Stimulated activated CD8-positive, alpha-beta memory T cell treated with anti-CD3 and anti-CD28 coated beads, Interleukin-15, amount 100 ng/mL, for 1 hour (primary cell): ENCODE measurements around the gene SYT6.

ENCODE experiments used
- DNase-seq: peaks from one replicate; pipeline ENCODE4 v3.0.0-alpha.2; 2020; ENCODE audit warnings: low read depth

SYT6 gene, protein sequence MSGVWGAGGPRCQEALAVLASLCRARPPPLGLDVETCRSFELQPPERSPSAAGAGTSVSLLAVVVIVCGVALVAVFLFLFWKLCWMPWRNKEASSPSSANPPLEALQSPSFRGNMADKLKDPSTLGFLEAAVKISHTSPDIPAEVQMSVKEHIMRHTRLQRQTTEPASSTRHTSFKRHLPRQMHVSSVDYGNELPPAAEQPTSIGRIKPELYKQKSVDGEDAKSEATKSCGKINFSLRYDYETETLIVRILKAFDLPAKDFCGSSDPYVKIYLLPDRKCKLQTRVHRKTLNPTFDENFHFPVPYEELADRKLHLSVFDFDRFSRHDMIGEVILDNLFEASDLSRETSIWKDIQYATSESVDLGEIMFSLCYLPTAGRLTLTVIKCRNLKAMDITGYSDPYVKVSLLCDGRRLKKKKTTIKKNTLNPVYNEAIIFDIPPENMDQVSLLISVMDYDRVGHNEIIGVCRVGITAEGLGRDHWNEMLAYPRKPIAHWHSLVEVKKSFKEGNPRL

GRCh38 chr1:114153261-114154145, at the start of gene SYT6:
Gene SYT6 (minus strand): TSS chr1:114153869. CDS start chr1:114153772, 97 bp downstream.
- DNase-seq: no peak

- DNase-seq: no peak
Measured at GRCh38 chr1:114201486-114201885, 47.8 kb upstream of the SYT6 start.

- no peak for DNase-seq
Measured at GRCh38 chr1:114199017-114199594, 45.4 kb upstream of the SYT6 start.

GRCh38 chr1:114196992-114197907, 43.6 kb upstream of the SYT6 start:
- no peak for DNase-seq

DNA sequence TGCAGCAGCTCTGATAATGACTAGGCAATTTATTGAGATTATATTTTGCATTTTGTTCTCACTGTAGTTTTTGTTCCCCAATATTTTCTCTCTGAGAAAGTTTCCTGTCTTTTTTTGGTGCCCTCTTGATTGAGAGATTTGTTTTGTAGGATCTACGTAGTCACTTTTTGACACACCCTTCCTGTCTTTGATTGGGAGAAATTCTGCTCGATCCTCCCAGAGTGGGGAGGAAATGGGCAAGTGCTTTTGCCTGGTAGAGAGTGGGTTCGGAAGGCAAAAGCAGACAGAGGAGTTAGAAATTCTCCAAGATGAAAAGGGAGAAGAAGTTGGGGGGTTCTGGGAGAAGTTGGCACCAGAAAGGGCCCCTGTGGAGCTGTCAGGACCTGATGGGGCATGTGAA, 42.1 kb upstream of the SYT6 start:
- DNase-seq: no peak

GRCh38 chr1:114192328-114192727, 38.7 kb upstream of the SYT6 start:
- no peak for DNase-seq

- no peak for DNase-seq
Measured at GRCh38 chr1:114189398-114189797, 35.7 kb upstream of the SYT6 start.

- DNase-seq: no peak
Measured at GRCh38 chr1:114181356-114181755, 27.7 kb upstream of the SYT6 start.

- no peak for DNase-seq
Measured at GRCh38 chr1:114180742-114181141, 27.1 kb upstream of the SYT6 start.

DNA sequence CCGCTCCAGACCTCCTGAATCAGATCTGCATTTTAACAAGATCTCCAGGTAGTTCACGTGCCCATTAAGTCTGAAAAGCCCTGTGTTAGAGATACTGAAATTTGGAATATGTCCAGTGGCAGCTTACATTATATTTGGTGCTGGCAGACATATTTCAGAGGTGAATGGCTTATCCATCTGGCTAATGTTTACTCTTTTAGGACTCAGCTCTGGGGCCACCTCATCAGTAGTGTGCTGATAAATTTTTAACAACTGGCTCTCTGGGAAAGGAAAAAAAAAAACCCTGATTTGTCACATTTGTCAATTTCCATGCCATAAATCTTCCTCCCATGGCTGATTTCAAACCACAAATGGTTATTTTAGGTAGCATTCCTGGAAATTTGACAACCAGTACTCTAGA, 25.3 kb upstream of the SYT6 start:
- no peak for DNase-seq

GRCh38 chr1:114177282-114177681, 23.6 kb upstream of the SYT6 start:
- no peak for DNase-seq

- DNase-seq: no peak
Measured at GRCh38 chr1:114176366-114176765, 22.7 kb upstream of the SYT6 start.

- no peak for DNase-seq
Measured at GRCh38 chr1:114173680-114174079, 20.0 kb upstream of the SYT6 start.

GRCh38 chr1:114169509-114169908, 15.8 kb upstream of the SYT6 start:
- DNase-seq: no peak

DNA sequence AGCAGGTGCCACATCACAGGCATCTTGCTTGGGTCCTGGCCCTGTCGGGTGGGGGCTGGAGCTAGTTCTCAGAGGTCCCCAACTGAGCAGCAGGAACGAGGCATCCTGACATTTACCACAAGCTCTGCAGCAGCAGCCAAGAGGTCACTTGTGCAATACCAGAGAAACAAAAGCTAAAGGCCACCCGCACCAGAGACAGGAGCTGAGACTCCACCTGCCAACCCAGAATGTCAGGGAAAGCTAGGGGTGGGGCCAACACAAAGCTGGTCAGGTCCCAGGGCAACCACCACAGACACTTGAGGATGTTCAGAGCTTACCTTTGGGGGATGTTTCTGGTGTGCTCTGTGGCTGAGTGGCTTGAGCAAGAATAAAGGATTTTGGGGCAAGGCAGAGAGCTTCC, 13.6 kb upstream of the SYT6 start:
- no peak for DNase-seq

GRCh38 chr1:114164840-114165543, 11.3 kb upstream of the SYT6 start:
- no peak for DNase-seq

- no peak for DNase-seq
Measured at GRCh38 chr1:114159941-114160340, 6.3 kb upstream of the SYT6 start.

GRCh38 chr1:114157275-114157660, 3.6 kb upstream of the SYT6 start:
- DNase-seq: no peak

- no peak for DNase-seq
Measured at GRCh38 chr1:114156538-114157274, 3.0 kb upstream of the SYT6 start.

DNA sequence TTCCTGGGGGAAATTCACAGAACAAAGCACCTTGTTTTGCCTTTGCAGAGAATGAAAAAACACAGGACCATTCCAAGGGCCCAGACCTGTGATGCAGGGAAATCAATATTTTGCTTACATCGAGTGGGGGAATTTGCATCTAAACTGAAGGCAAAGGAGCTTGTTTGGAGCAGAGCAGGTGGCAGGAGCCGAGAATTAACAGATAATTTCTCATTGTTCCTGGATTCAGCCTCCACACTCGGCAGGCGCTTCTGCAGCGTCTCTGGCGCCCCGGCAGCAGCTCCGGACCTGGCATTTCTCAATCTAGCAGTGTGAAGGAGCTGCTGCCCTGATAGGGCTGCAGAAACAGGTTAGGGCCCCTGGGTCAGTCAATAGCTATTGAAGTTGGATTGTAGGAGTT, 2.0 kb upstream of the SYT6 start:
- no peak for DNase-seq
